PFSK-1 (cell line): Measurements from ENCODE around the gene CLIP4.

Experiments
- FOXP2 ChIP-seq: optimal IDR thresholded peaks from 2 replicates; pipeline ENCODE3; 2011; ENCODE audit warnings: borderline replicate concordance, control low read depth, inconsistent platforms; ENCODE audit not compliant: insufficient read depth; ENCODE audit errors: extremely low read length, extremely low read depth
- POLR2AphosphoS5 ChIP-seq: IDR thresholded peaks from 2 replicates; pipeline ENCODE4 v1.6.1; 2012; ENCODE audit warnings: low read depth, mild to moderate bottlenecking, control low read depth, low read length, moderate library complexity
- REST ChIP-seq, 2 experiments: IDR thresholded peaks; 2 replicates each; pipeline versions ENCODE4 v1.6.1 to v1.8.0; 2011 to 2012; ENCODE audit warnings: low read depth in 2 of 2, low read length in 2 of 2, control low read depth in 1 of 2, inconsistent platforms in 1 of 2, mild to moderate bottlenecking in 1 of 2, moderate library complexity in 1 of 2; ENCODE audit not compliant: insufficient read depth in 1 of 2
- SIN3A ChIP-seq: IDR thresholded peaks from 2 replicates; pipeline ENCODE4 v1.6.1; 2012; ENCODE audit warnings: mild to moderate bottlenecking, low read length, moderate library complexity, borderline replicate concordance; ENCODE audit not compliant: insufficient read depth
- TAF1 ChIP-seq: IDR thresholded peaks from 2 replicates; pipeline ENCODE4 v1.6.1; 2012; ENCODE audit warnings: low read length, control low read depth, borderline replicate concordance; ENCODE audit not compliant: insufficient read depth

Gene CLIP4

GRCh38 chr2:29218550-29219125 lies 103.4 kb downstream of the CLIP4 start:
- TF ChIP-seq SIN3A = no peak

- no peak for TF ChIP-seq FOXP2
- no peak for TF ChIP-seq REST (IDR thresholded peaks at IDR 0.05; ENCODE audit: insufficient read depth in 1 of 2, low read depth in 2 of 2, low read length in 2 of 2)
- no peak for TF ChIP-seq SIN3A
- no peak for TF ChIP-seq TAF1
- TF ChIP-seq POLR2AphosphoS5 = no peak
Measured at GRCh38 chr2:29219374-29219773, 104.2 kb downstream of the CLIP4 start.

- TF ChIP-seq POLR2AphosphoS5 (no peak), SIN3A (no peak), FOXP2 (no peak), TAF1 (no peak), REST (IDR thresholded peaks at IDR 0.05; ENCODE audit: insufficient read depth in 1 of 2, low read depth in 2 of 2, low read length in 2 of 2) (no peak)
Measured at GRCh38 chr2:29220506-29221270, 105.5 kb downstream of the CLIP4 start.

- TF ChIP-seq FOXP2 (no peak), TAF1 (no peak), REST (IDR thresholded peaks at IDR 0.05; ENCODE audit: insufficient read depth in 1 of 2, low read depth in 2 of 2, low read length in 2 of 2) (no peak)
Measured at GRCh38 chr2:29222381-29223179, 107.4 kb downstream of the CLIP4 start.

- no peak for TF ChIP-seq TAF1
- TF ChIP-seq SIN3A = no peak
- TF ChIP-seq FOXP2 = no peak
- no peak for TF ChIP-seq REST (IDR thresholded peaks at IDR 0.05; ENCODE audit: insufficient read depth in 1 of 2, low read depth in 2 of 2, low read length in 2 of 2)
- TF ChIP-seq POLR2AphosphoS5 = no peak
Measured at GRCh38 chr2:29223257-29223656, 108.0 kb downstream of the CLIP4 start.
